AG20443 (cell line): ENCODE results near the gene ARHGAP42.

ENCODE experiments used
- DNase-seq: peaks from one replicate; pipeline ENCODE4 v3.0.0; 2012; ENCODE audit warnings: low spot score, mixed read lengths

The ARHGAP42 gene

DNA sequence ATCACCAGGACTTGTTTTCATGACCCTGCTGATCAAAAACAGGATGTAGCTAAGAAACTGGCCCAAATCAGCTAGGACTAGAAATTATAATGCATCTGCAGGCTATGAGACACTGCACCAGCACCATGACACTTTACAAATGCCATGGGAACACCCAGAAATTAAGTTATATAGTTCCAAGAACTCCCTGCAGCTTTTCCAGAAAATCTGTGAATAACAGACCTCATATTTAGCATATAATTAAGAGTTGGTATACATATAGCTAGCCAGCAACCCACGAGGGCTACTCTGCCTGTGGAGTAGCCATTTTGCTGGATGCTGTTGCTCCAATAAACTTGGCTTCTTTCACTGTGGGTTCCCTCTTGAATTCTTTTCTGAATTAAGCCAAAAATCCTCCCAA is 341.6 kb downstream of the ARHGAP42 start:
- DNase-seq, result no peak

DNA sequence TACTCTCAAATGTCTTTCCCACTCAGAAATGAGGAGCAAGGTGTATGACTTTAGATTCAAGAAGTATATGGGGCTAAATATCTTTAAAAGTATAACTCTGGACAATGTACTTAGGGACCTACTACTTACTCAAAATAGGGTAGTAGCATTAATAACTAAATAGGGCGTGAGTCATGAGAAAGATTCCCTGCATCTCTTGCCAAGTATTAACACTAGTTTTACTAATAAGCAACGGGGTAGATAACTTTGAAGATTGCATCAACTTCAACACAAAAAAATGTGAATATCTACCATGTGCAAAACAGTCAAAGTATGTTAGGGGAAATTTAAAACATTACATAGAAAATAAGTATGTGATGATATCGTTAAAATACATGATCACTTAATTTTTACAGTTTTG is 342.9 kb downstream of the ARHGAP42 start:
- no peak for DNase-seq

DNA sequence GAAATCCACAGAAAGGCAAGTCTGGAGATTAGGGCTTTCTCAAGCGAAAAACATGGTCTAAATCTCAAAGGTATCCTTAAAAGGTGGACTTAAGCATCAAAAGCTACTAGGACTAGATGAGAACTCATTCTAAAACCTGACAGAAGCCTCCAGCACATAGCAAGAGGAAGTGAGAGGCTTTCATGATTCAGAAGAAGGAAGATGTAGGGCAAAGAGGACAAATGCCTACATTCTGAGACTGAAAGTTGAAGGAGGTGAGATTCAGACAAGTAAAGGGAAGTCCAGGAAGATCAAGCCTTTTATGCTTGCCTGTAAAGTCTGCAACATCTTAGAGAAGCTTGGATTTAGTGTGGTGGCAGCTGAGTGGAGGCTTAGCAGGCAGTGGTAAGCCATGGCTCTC is 343.6 kb downstream of the ARHGAP42 start:
- DNase-seq, result no peak

DNA sequence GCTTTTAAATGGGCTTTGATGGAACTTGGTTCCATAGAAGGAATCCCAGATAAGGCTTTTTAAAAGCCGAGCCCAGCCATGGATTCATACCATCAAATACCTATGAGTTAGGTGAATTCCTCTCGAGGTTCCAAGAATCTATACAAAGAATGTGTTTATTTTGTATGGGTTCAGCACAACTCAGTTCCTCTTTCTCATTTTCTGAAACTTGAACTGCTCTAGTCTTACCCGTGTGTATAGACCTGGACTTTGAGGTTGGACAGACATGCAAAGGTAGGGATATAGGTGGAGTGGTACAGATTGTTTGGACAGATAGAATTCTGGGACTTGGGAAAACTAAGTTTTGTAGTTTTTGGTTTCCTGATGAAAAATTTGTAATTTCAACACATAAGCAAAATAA is 344.6 kb downstream of the ARHGAP42 start:
- no peak for DNase-seq

DNA sequence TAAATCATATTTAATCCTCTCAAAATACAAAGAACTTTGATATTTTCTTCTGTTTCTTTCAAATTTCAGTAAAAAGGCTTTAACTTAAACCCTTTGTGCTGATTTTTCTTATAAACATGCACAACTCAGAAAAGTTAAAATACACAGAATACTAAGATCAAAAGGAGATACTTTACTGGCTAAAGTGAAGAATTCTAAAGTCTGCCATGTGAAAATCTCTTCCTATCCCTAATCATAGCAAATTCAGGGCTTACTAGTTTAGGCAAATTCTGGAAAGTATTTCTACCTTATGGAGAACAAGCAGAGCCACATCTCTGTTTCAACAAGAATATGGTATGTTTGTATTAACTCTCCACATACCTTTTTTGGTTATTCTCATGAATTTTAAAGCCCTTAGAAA is 345.9 kb downstream of the ARHGAP42 start:
- DNase-seq, result no peak

DNA sequence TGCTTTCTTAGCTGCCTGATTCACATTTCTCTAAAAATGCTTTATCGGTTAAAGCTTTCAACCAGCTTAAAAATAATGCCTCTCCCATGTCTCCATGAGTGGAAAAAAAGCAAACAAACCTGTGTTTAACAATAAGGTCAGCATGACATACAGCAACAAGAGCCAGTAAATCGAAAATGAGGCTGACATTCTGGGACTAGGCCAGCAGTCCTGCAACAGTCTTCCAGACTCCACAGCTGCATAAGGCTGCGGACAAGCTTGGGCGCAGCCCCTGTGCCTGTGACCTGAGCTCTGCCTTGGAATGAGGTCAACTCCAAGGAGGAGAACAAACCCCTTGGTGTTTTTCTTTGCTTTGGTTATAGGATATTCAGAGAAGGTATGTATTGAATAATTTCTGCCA is 347.0 kb downstream of the ARHGAP42 start:
- DNase-seq, result no peak

DNA sequence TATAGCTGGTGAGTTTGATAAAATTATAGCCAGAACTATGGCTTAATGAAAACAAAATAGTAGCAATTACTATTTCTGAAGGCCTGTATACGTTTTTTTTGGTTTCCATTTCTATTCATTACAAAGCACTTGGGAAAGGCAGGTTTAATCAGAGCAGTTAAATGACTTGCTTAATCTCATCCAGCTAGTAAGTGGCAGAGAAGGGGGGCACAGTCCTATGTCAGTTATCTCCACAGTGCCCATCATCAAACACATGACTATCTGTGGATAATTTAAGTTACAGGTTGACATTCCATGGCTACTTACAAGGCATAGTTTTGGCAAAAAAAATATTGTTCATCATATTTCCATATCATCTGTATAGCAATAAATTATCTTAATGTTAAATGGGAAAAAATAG is 348.8 kb downstream of the ARHGAP42 start:
- no peak for DNase-seq
